COR-L47 (cell line): ENCODE data around the gene GRID1.

Experiments used
- DNase-seq: peaks from one replicate; lab custom pipeline; 2025; lab: John Stamatoyannopoulos, UW

Gene GRID1

GRCh38 chr10:85811405-85811804 is 555.2 kb downstream of the GRID1 start:
- no peak for DNase-seq

GRCh38 chr10:85810674-85811073 is 555.9 kb downstream of the GRID1 start:
- no peak for DNase-seq

DNA sequence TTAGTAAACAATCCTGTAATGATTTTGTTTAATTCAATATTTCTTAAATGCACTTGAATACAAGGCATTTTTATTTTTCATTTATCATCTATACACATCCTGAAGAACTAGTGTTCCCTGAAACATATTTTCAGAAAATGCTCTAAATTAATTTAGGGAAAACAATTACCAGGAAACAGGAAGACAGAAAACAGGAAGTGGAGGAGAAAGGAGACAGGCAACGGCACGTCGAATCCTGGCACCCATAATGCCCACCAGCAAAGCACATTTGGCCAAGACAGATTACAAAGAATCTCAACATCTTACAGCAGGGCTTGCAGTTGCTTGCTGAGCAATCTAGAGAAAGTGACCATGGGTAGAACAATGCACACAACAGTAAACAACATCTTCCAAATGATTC is 571.1 kb downstream of the GRID1 start:
- no peak for DNase-seq

DNA sequence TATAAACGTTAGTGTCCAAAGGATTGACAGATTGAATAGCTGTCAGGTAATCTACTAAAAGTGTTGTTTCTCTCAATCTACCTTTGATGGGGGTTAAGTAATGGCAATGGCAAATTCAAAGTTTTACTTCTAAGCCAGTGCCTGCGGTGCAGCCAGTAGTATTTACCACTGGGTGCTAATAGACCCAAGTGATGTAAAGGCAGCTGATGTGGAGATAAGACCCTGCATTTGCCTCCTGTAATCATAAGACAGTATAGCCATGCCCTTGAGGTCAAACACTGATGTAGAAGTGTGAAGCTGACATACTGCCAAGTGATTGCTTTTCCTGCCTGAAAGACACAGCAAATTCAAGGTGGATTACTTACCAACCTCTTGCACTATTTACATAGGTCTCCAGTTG is 572.0 kb downstream of the GRID1 start:
- no peak for DNase-seq

- DNase-seq: no peak
These were observed 574.1 kb downstream of the GRID1 start for GRCh38 chr10:85792533-85792858.

DNA sequence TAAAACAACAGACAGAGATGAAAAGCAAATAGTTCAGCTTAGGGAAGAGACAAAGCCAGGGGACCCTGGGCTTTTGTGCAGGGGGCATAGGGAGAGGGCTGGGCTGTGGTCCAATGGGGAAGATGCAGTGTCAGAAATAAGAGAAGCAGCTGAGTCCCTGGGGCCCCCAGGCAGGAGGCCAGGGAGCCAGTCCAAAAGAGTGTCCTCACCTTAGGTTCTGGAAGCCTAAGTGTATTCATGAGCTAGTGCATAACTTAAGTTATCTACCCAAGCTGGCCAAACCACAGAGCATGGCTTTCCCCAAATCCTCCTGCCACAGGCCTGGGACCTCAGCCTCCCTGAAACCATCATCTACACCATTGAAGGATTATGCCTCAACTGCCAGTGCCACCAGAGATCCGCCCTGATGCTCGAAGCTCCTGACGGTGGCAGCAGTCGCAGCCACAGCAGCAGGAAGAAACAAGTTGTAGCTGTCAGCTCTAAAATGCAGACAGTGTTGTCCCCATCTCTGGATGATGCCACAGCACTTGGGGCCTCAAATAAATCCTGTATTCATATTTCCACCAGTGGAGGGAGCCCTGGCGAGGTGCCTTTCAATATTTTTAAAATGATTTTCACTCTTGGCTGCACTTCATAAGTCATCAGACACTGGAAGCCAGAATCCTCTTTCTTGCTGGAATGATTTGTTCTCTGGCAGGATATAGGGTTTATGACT is 574.6 kb downstream of the GRID1 start:
- no peak for DNase-seq

DNA sequence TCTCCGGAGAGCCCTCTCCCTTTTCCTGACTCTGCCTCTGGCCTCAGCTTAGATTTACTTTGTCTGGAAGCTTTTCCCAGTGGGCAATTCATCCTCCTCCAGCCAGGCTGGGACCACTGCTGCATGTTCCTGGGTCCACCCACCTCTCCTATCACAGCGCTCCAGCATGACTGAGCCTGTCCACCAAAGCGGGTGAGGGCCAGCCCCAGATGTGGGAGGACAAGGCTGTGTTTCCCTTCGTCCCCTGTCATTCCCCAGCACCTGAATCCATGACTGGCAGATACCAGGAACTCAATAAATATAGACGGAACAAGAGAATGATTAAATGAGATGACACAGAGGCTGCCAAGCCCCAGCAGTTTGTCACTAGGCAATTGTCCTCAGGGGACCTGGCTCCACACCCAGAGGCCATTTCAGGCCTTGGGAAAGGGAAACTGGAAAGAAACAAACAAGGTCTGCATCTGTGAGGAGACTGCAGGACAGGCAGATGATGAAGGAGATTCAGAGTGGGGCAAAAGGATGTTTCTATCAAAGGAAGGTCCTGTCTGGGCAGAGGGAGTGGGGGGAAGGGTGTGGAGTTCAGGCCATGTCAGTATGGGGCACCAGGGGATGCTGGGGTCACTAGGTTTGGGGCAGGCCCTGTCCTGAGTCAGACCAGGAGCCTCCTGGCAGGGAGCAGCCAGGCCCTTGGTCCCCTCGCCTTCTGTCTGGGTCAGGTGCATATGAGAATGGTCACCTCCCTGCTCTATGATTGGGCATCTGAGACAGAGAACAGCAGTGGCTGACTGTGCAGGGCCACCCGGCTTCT is 576.4 kb downstream of the GRID1 start:
- DNase-seq: no peak

GRCh38 chr10:85789125-85789524 is 577.5 kb downstream of the GRID1 start:
- no peak for DNase-seq

DNA sequence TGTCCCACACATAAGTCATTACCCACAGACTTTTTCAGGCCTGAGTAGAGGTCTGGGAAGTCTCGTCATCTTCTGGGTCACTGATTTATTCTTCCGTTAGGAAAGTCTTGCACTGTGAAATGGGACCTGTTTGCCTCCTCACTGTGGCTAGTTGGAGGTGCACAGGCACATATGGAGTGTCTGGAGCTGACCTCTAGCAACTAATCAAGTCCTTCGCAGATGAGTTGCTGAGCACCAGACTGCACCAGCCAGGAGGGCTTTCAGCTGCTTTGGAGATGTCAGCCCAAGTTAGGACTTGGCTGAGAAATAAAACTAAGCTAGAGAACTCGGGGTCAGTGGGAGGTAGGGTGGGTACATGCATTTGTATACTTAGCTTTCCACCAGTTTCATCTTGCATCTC is 578.0 kb downstream of the GRID1 start:
- no peak for DNase-seq

DNA sequence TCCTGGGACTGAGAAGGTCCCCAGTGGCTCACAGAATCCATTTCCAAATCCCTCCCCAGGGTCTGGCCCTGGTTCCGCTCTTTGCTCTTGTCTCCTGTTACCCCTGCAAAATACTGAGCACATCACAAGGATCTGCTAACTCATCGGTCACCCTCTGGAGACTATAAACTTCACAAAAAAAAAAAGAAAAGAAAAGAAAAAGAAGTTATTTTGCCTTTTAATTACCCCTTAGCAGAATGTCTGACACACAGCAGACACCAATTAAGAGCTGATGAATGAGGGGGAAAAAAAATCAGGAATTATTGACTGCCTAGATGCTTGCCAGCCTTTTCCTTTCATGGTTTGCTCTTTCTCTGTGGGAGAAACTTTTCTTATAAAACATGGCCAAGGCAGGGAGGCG is 578.7 kb downstream of the GRID1 start:
- no peak for DNase-seq

- DNase-seq: no peak
These were observed 579.2 kb downstream of the GRID1 start for GRCh38 chr10:85787393-85787792.

- DNase-seq: no peak
These were observed 580.1 kb downstream of the GRID1 start for GRCh38 chr10:85786401-85786899.

DNA sequence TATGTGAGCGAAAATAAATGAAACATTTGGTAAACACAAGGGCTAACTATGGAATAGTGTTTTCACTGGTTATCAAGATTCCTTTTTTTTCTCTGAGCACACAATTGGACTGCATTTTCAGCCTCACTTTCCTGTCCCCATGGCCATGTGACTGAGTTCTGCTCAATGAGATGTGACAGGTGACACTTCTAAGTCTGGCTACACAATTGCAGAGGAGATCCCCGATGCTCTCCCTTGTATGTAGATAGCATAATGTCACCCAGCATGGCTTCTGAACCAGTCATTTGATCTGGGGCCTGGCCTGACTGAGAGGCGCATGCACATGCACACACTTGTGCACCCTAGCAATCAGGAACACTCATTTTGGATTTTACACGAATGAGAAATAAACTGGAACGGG is 581.8 kb downstream of the GRID1 start:
- DNase-seq: no peak

DNA sequence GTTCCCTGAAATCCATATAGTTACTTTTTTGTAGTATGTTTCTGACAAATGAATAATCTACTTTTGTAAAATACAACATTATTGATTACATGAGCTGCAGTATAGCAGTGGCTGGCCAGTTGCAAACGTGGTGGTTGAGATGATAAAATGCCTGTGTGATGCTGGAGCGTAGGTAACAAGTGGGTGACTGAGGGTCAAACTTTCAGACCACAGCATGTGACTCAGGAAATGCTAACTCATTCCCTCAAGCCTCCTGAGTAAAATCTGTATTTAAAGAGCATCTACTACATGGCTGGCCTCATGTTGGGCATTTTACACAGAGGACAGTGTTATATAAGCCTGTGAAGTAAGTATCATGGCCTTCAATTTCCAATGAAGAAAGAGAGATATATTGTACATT is 585.2 kb downstream of the GRID1 start:
- no peak for DNase-seq

DNA sequence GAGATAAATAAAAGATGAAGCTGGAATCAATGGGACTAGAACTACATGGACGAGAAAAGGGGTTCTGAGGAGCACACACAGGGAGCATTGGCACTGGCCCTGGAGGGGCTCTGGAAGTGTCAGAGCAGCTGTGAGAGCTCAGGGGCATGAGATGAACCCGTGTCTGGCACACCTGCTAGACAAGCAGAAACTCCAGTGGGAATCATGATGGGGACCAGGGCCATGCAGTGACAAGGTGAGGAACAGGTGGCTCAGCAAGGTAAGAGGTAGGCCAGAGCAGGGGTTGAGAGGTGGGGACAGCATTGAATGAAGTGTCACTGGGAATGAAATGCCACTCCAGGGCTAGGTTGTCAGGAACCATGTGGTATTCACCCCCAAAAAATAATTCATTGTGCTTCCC is 588.5 kb downstream of the GRID1 start:
- no peak for DNase-seq

- DNase-seq: no peak
These were observed 598.7 kb downstream of the GRID1 start for GRCh38 chr10:85767891-85768290.

DNA sequence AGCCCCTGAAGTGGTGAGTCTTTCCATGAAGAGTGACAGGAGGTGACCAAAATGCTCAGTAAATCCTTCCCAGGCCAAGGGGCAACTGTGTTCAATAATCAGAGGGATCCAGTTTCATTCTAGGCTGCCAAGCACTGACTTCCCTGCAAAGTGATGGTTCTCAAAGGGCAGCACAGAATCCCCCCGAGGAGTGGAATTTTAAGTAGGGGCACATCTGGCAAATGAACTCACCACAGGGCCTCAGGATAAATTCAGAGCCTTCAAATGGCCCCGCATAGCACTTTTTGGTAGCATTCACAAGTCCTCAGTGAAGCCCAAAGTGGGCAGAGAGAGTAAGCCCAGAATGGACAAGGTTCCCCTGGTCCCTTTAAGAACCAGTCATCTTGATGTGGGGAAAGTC is 602.5 kb downstream of the GRID1 start:
- no peak for DNase-seq

- no peak for DNase-seq
These were observed 604.6 kb downstream of the GRID1 start for GRCh38 chr10:85761906-85762445.

- no peak for DNase-seq
These were observed 624.8 kb downstream of the GRID1 start for GRCh38 chr10:85741626-85742300.

DNA sequence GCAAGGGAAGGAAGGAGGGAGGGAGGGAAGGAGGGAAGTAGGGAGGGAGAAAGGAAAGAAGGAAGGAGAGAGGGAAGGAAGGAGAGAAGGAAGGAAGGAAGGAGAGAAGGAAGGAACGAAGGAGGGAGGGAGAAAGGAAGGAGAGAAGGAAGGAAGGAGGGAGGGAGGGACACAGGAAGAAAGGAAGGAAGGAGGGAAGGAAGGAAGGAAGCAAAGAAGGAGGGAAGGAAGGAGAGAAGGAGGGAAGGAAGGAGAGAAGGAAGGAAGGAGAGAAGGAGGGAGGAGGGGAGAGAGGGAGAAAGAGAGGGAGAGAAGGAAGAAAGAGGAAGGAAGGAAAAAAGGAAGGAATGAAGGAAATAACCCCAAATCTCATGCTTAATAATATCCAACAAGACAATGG is 630.6 kb downstream of the GRID1 start:
- no peak for DNase-seq

- no peak for DNase-seq
These were observed 631.8 kb downstream of the GRID1 start for GRCh38 chr10:85734791-85735190.

DNA sequence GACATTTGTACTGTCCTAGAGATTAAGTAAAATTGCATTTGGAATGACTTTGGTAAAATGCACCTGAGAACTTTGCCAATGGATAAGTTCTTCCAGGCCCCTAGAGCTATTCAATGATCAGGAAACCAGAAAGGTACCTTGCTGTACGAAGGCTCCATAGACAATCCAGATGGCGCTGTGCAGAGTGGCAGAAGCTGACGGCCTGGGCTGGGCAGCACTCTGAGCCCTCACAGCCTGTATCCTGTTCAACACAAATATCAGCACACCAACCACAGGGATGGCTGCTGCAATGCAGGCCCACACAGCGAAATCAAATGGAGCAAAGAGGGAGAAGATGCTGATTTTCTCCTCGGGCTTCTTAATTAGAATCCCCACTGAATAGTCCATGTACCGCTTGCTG is 642.4 kb downstream of the GRID1 start:
- DNase-seq: no peak
